ENCODE measurements around the gene ZC2HC1C.

- TF ChIP-seq MED13 (CRISPR knock-in tag; IDR thresholded peaks at IDR 0.05) (no peak), ZSCAN22 (CRISPR knock-in tag; IDR thresholded peaks at IDR 0.05) (no peak), KLF6 (CRISPR knock-in tag; IDR thresholded peaks at IDR 0.05) (no peak), PHF20 (CRISPR knock-in tag; IDR thresholded peaks at IDR 0.05) (no peak), SMC3 (IDR thresholded peaks at IDR 0.05; ENCODE audit: low read length) (no peak), GFI1 (CRISPR knock-in tag; IDR thresholded peaks at IDR 0.05; ENCODE audit: borderline replicate concordance) (no peak), SNAI1 (CRISPR knock-in tag; IDR thresholded peaks at IDR 0.05; ENCODE audit: borderline replicate concordance) (no peak), SYNCRIP (IDR thresholded peaks at IDR 0.05; ENCODE audit: insufficient read depth, low read depth, low read length) (no peak), ZNF766 (CRISPR knock-in tag; IDR thresholded peaks at IDR 0.05; ENCODE audit: borderline replicate concordance) (no peak), ZNF629 (CRISPR knock-in tag; conservative IDR thresholded peaks at IDR 0.05) (no peak)
- TF ChIP-seq, protein P1, sequence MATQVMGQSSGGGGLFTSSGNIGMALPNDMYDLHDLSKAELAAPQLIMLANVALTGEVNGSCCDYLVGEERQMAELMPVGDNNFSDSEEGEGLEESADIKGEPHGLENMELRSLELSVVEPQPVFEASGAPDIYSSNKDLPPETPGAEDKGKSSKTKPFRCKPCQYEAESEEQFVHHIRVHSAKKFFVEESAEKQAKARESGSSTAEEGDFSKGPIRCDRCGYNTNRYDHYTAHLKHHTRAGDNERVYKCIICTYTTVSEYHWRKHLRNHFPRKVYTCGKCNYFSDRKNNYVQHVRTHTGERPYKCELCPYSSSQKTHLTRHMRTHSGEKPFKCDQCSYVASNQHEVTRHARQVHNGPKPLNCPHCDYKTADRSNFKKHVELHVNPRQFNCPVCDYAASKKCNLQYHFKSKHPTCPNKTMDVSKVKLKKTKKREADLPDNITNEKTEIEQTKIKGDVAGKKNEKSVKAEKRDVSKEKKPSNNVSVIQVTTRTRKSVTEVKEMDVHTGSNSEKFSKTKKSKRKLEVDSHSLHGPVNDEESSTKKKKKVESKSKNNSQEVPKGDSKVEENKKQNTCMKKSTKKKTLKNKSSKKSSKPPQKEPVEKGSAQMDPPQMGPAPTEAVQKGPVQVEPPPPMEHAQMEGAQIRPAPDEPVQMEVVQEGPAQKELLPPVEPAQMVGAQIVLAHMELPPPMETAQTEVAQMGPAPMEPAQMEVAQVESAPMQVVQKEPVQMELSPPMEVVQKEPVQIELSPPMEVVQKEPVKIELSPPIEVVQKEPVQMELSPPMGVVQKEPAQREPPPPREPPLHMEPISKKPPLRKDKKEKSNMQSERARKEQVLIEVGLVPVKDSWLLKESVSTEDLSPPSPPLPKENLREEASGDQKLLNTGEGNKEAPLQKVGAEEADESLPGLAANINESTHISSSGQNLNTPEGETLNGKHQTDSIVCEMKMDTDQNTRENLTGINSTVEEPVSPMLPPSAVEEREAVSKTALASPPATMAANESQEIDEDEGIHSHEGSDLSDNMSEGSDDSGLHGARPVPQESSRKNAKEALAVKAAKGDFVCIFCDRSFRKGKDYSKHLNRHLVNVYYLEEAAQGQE (IDR thresholded peaks at IDR 0.05; ENCODE audit: borderline replicate concordance in 1 of 2, low read depth in 1 of 2, low read length in 2 of 2), result no peak
- TF ChIP-seq, protein P2, sequence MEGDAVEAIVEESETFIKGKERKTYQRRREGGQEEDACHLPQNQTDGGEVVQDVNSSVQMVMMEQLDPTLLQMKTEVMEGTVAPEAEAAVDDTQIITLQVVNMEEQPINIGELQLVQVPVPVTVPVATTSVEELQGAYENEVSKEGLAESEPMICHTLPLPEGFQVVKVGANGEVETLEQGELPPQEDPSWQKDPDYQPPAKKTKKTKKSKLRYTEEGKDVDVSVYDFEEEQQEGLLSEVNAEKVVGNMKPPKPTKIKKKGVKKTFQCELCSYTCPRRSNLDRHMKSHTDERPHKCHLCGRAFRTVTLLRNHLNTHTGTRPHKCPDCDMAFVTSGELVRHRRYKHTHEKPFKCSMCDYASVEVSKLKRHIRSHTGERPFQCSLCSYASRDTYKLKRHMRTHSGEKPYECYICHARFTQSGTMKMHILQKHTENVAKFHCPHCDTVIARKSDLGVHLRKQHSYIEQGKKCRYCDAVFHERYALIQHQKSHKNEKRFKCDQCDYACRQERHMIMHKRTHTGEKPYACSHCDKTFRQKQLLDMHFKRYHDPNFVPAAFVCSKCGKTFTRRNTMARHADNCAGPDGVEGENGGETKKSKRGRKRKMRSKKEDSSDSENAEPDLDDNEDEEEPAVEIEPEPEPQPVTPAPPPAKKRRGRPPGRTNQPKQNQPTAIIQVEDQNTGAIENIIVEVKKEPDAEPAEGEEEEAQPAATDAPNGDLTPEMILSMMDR (CRISPR knock-in tag; IDR thresholded peaks at IDR 0.05), result no peak
Measured at GRCh38 chr14:75049731-75050201, 19.7 kb upstream of the ZC2HC1C start.
